ENCODE results near the gene LY6G6D. TPM values are rescaled to one million over a fixed set of nuclear protein-coding genes. Genes with fewer than 3 reads are reported as not detected.

LY6G6D gene
- total RNA-seq, 1 experiment from 2014 or later: not detected

- H3K27ac Mint-ChIP-seq: peak overlapping the region in 1 of 3 experiments; percentile 57; a peak in 1 of 7 replicates
- Histone ChIP-seq H4K91ac (ENCODE audit: insufficient read length, low read depth, low read length) (no peak overlapping the region), H3K27me3 (ENCODE audit: insufficient read depth, low read length) (no peaks in the 10 kb centered on the region; the same call in 1 of the 2 replicates), H3K79me1 (ENCODE audit: insufficient read depth, low read depth, low read length, poor library complexity, severe bottlenecking) (no peaks in the 10 kb centered on the region), H4K5ac (ENCODE audit: insufficient read length, low read depth, low read length) (no peak overlapping the region), H2AFZ (ENCODE audit: low read length) (no peak overlapping the region), H3K79me2 (ENCODE audit: insufficient read depth, low read length) (no peaks in the 10 kb centered on the region), H2BK15ac (ENCODE audit: low read depth, low read length) (no peak overlapping the region), H2BK5ac (ENCODE audit: insufficient read length, low read length) (no peak overlapping the region), H2BK12ac (ENCODE audit: insufficient read length, low read depth, low read length) (no peak overlapping the region), H3T11ph (ENCODE audit: low read length) (no peak overlapping the region), H2AK5ac (ENCODE audit: insufficient read length, low read length) (no peak overlapping the region), H4K8ac (replicated peaks; ENCODE audit: insufficient read length, low read depth, low read length) (no peak overlapping the region), H3K9ac (ENCODE audit: extremely low read depth, insufficient read length, low read length) (no peak overlapping the region), H3K4ac (ENCODE audit: low read depth, low read length) (no peak overlapping the region), H3K23ac (ENCODE audit: insufficient read length, low read depth, low read length) (no peak overlapping the region), H4K20me1 (ENCODE audit: control insufficient read depth, insufficient read depth, insufficient read length) (no peaks in the 10 kb centered on the region), H3K14ac (ENCODE audit: insufficient read depth, low read length) (peak overlapping the region; percentile 26; the same call in 1 of the 2 replicates), H3K23me2 (ENCODE audit: insufficient read length, low read depth, low read length, poor library complexity, severe bottlenecking) (peaks cover 18% of the 10 kb centered on the region), H3K4me2 (ENCODE audit: insufficient read depth, insufficient read length, low read length) (peak overlapping the region; percentile 92), H3K18ac (ENCODE audit: insufficient read length, low read depth, low read length) (peak overlapping the region; percentile 44), H3K9me3 (ENCODE audit: control insufficient read depth, low read depth, low read length) (no peaks in the 10 kb centered on the region), H3K4me1 (ENCODE audit: insufficient read depth, low read length) (no peaks in the 10 kb centered on the region), H2BK20ac (ENCODE audit: low read depth, low read length, poor library complexity, severe bottlenecking) (no peak overlapping the region), H3K56ac (ENCODE audit: insufficient read length, low read depth, low read length) (no peak overlapping the region), H2BK120ac (ENCODE audit: low read depth, low read length, poor library complexity, severe bottlenecking) (no peak overlapping the region), H3K27ac (ENCODE audit: insufficient read length, low read depth, low read length) (no peak overlapping the region)
- peaks cover 29% of the 10 kb centered on the region for H3K27me3 Mint-ChIP-seq (ENCODE audit: low read depth)
- H3K9me3 Mint-ChIP-seq: no peaks in the 10 kb centered on the region; a peak in 3 of 5 replicates
- peak overlapping the region; percentile 76 to 89 for H3K4me3 Mint-ChIP-seq
- DNase-seq: peak; percentile 56
- WGBS (ENCODE audit: extremely low coverage, insufficient read length, low lambda C conversion rate): no CpG with 5 or more reads among the region's 40 CpGs
- no peak for TF ChIP-seq CTCF (conservative IDR thresholded peaks at IDR 0.05)
- H3K4me1 Mint-ChIP-seq: peaks cover 20 to 25% of the 10 kb centered on the region in 2 experiments
- H3K36me3 Mint-ChIP-seq (ENCODE audit: insufficient read depth in 1 of 3, low read depth in 3 of 3): peaks cover under 1 to 8% (median 2%) of the 10 kb centered on the region in 3 experiments
Measured at GRCh38 chr6:31681135-31681671, 33.9 kb upstream of the LY6G6D start.
